H9 (cell line): ENCODE data around the gene VPS51. TPM values are rescaled to one million over a fixed set of nuclear protein-coding genes. Genes with fewer than 3 reads are reported as not detected.
A peak's percentile ranks its signal among the peaks of the same experiment; 100 is the strongest.

ENCODE experiments used
- DNase-seq: peaks from one replicate; pipeline ENCODE4 v3.0.0-alpha.2; 2017
- H2AFZ ChIP-seq: one replicate; pipeline ENCODE4 v1.6.1; 2013; ENCODE audit warnings: mild to moderate bottlenecking, low read length, control low read depth, moderate library complexity
- H2AK5ac ChIP-seq: 2 replicates; pipeline ENCODE4 v1.6.1; 2013; ENCODE audit warnings: low read length, control low read depth, mixed read lengths; ENCODE audit not compliant: insufficient read length
- H2BK120ac ChIP-seq: one replicate; pipeline ENCODE4 v1.6.1; 2013; ENCODE audit warnings: low read depth, mild to moderate bottlenecking, low read length, control low read depth, inconsistent platforms; ENCODE audit not compliant: poor library complexity, severe bottlenecking
- H2BK12ac ChIP-seq: 2 replicates; pipeline ENCODE4 v1.6.1; 2013; ENCODE audit warnings: low read length, control low read depth, mixed read lengths, low read depth; ENCODE audit not compliant: insufficient read length
- H2BK15ac ChIP-seq: 2 replicates; pipeline ENCODE4 v1.6.1; 2013; ENCODE audit warnings: low read depth, low read length, control low read depth
- H2BK20ac ChIP-seq: one replicate; pipeline ENCODE4 v1.6.1; 2013; ENCODE audit warnings: low read depth, mild to moderate bottlenecking, low read length, control low read depth, inconsistent platforms; ENCODE audit not compliant: poor library complexity, severe bottlenecking
- H2BK5ac ChIP-seq: 2 replicates; pipeline ENCODE4 v1.6.1; 2013; ENCODE audit warnings: low read length, control low read depth, mixed read lengths; ENCODE audit not compliant: insufficient read length
- H3K14ac ChIP-seq: 2 replicates; pipeline ENCODE4 v1.6.1; 2013; ENCODE audit warnings: low read length, control low read depth; ENCODE audit not compliant: insufficient read depth
- H3K18ac ChIP-seq: 2 replicates; pipeline ENCODE4 v1.6.1; 2013; ENCODE audit warnings: low read depth, mild to moderate bottlenecking, mixed read lengths, low read length, control low read depth; ENCODE audit not compliant: insufficient read length
- H3K23ac ChIP-seq: 2 replicates; pipeline ENCODE4 v1.6.1; 2013; ENCODE audit warnings: low read length, control low read depth, mixed read lengths, low read depth; ENCODE audit not compliant: insufficient read length
- H3K23me2 ChIP-seq: 2 replicates; pipeline ENCODE4 v1.6.1; 2013; ENCODE audit warnings: low read depth, mild to moderate bottlenecking, mixed read lengths, low read length, control low read depth; ENCODE audit not compliant: insufficient read length, poor library complexity, severe bottlenecking
- H3K27ac ChIP-seq: 2 replicates; pipeline ENCODE4 v1.5.1; 2013; ENCODE audit warnings: low read length, control low read depth, mixed read lengths, low read depth; ENCODE audit not compliant: insufficient read length
- H3K27me3 ChIP-seq: 2 replicates; pipeline ENCODE4 v1.6.1; 2013; ENCODE audit warnings: low read length, control low read depth, inconsistent platforms; ENCODE audit not compliant: insufficient read depth
- H3K4ac ChIP-seq: 2 replicates; pipeline ENCODE4 v1.6.1; 2013; ENCODE audit warnings: low read depth, mild to moderate bottlenecking, control low read depth, inconsistent platforms, low read length, moderate library complexity
- H3K4me1 ChIP-seq: 2 replicates; pipeline ENCODE4 v1.6.1; 2013; ENCODE audit warnings: low read length, control low read depth, inconsistent platforms; ENCODE audit not compliant: insufficient read depth
- H3K4me2 ChIP-seq: 2 replicates; pipeline ENCODE4 v1.6.1; 2013; ENCODE audit warnings: low read length, control low read depth, mixed read lengths; ENCODE audit not compliant: insufficient read length, insufficient read depth
- H3K56ac ChIP-seq: 2 replicates; pipeline ENCODE4 v1.6.1; 2013; ENCODE audit warnings: low read depth, mild to moderate bottlenecking, mixed read lengths, low read length, control low read depth; ENCODE audit not compliant: insufficient read length
- H3K79me1 ChIP-seq: 2 replicates; pipeline ENCODE4 v1.6.1; 2013; ENCODE audit warnings: low read depth, mild to moderate bottlenecking, moderate library complexity, low read length, control low read depth, inconsistent platforms; ENCODE audit not compliant: insufficient read depth, poor library complexity, severe bottlenecking
- H3K79me2 ChIP-seq: 2 replicates; pipeline ENCODE4 v1.6.1; 2013; ENCODE audit warnings: low read length, control low read depth, inconsistent platforms; ENCODE audit not compliant: insufficient read depth
- H3K9ac ChIP-seq: 2 replicates; pipeline ENCODE4 v1.6.1; 2013; ENCODE audit warnings: low read length, control low read depth, mixed read lengths; ENCODE audit not compliant: insufficient read length; ENCODE audit errors: extremely low read depth
- H3K9me3 ChIP-seq: one replicate; pipeline ENCODE4 v1.6.1; 2013; ENCODE audit warnings: low read depth, low read length, inconsistent platforms; ENCODE audit not compliant: control insufficient read depth
- H3T11ph ChIP-seq: one replicate; pipeline ENCODE4 v1.6.1; 2013; ENCODE audit warnings: mild to moderate bottlenecking, low read length, control low read depth, inconsistent platforms
- H4K20me1 ChIP-seq: one replicate; pipeline ENCODE4 v1.6.1; 2013; ENCODE audit not compliant: control insufficient read depth, insufficient read length, insufficient read depth
- H4K5ac ChIP-seq: 2 replicates; pipeline ENCODE4 v1.6.1; 2013; ENCODE audit warnings: low read depth, mild to moderate bottlenecking, mixed read lengths, low read length, control low read depth; ENCODE audit not compliant: insufficient read length
- H4K8ac ChIP-seq: replicated peaks from 2 replicates; pipeline ENCODE4 v1.6.1; 2013; ENCODE audit warnings: low read length, control low read depth, mixed read lengths, low read depth; ENCODE audit not compliant: insufficient read length
- H4K91ac ChIP-seq: 2 replicates; pipeline ENCODE4 v1.6.1; 2013; ENCODE audit warnings: low read depth, mild to moderate bottlenecking, moderate library complexity, mixed read lengths, low read length, control low read depth; ENCODE audit not compliant: insufficient read length
- H3K27ac Mint-ChIP-seq, 3 experiments: 2 replicates in 2 of 3; 3 replicates in 1 of 3; pipeline ENCODE4 v1.8.0; 2020 to 2021; ENCODE audit warnings: mixed read lengths in 3 of 3, mild to moderate bottlenecking in 1 of 3, moderate library complexity in 1 of 3
- H3K27me3 Mint-ChIP-seq: 2 replicates; pipeline ENCODE4 v1.8.0; 2021; ENCODE audit warnings: low read depth, mild to moderate bottlenecking, moderate library complexity, mixed read lengths
- H3K36me3 Mint-ChIP-seq, 3 experiments: 2 replicates in 2 of 3; 3 replicates in 1 of 3; pipeline ENCODE4 v1.8.0; 2020 to 2021; ENCODE audit warnings: low read depth in 3 of 3, mixed read lengths in 3 of 3; ENCODE audit not compliant: insufficient read depth in 1 of 3
- H3K4me1 Mint-ChIP-seq, 2 experiments: 2 replicates each; pipeline ENCODE4 v1.8.0; 2020; ENCODE audit warnings: mixed read lengths in 2 of 2
- H3K4me3 Mint-ChIP-seq, 2 experiments: 2 replicates in 1 of 2; 3 replicates in 1 of 2; pipeline ENCODE4 v1.8.0; 2020 to 2021; ENCODE audit warnings: mild to moderate bottlenecking in 2 of 2, mixed read lengths in 2 of 2, moderate library complexity in 1 of 2
- H3K9me3 Mint-ChIP-seq, 2 experiments: 2 replicates in 1 of 2; 3 replicates in 1 of 2; pipeline ENCODE4 v1.8.0; 2020; ENCODE audit warnings: mild to moderate bottlenecking in 2 of 2, mixed read lengths in 2 of 2, moderate library complexity in 1 of 2
- WGBS: extraction: QIAGEN DNeasy Blood & Tissue Kit; methylation state at CpG from one replicate; pipeline ENCODE4 v1.1.7; 2013; ENCODE audit warnings: missing lambda C conversion rate, low lambda C conversion rate, mixed read lengths; ENCODE audit not compliant: insufficient read length; ENCODE audit errors: extremely low coverage; 5-methylcytosine and 5-hydroxymethylcytosine counted together
- total RNA-seq: library from RNA; stranded (reverse); gene quantifications from 2 replicates; pipeline ENCODE4 v1.2.1, GENCODE V29; 2021
- TF ChIP-seq, protein P1 (sequence below): fragments of 200-600 bp; sonication (generic); conservative IDR thresholded peaks from 3 replicates; pipeline ENCODE4 v1.8.0; 2021; ENCODE audit warnings: antibody characterized with exemption, mild to moderate bottlenecking

Gene VPS51
- total RNA-seq, 1 experiment from 2014 or later = 94.7 TPM

DNA sequence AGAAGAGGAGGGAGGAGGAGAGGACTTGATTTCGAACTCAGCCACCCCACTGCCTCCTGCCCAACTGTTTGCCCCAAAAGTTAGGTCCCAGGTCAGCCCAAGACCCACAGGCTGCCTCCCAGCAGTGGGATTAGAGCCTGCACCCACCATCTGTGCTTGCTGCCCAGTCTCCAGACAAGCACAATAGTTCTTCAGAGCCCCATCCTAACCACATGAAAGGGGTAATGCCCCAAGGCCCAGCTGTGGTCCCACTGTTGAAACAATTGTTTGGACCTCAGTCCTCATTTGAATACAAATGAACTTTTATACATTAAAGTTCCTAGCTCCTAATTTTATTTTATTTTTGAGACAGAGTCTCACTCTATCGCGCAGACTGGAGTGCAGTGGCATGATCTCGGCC, 5.4 kb upstream of the VPS51 start:
- no peak overlapping the region for H3K14ac ChIP-seq
- H3K4me2 ChIP-seq = no peak overlapping the region
- no CpG with 5 or more reads among the region's 4 CpGs for whole genome bisulfite sequencing
- no peak overlapping the region for H3K18ac ChIP-seq
- TF ChIP-seq, protein P1, sequence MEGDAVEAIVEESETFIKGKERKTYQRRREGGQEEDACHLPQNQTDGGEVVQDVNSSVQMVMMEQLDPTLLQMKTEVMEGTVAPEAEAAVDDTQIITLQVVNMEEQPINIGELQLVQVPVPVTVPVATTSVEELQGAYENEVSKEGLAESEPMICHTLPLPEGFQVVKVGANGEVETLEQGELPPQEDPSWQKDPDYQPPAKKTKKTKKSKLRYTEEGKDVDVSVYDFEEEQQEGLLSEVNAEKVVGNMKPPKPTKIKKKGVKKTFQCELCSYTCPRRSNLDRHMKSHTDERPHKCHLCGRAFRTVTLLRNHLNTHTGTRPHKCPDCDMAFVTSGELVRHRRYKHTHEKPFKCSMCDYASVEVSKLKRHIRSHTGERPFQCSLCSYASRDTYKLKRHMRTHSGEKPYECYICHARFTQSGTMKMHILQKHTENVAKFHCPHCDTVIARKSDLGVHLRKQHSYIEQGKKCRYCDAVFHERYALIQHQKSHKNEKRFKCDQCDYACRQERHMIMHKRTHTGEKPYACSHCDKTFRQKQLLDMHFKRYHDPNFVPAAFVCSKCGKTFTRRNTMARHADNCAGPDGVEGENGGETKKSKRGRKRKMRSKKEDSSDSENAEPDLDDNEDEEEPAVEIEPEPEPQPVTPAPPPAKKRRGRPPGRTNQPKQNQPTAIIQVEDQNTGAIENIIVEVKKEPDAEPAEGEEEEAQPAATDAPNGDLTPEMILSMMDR = no peak
- H2AK5ac ChIP-seq = no peak overlapping the region
- H3K4me1 Mint-ChIP-seq = peaks cover 1 to 2% of the 10 kb centered on the region in 2 experiments; a peak in 3 of 4 replicates
- no peak overlapping the region for H2BK20ac ChIP-seq
- H3K9me3 ChIP-seq = no peaks in the 10 kb centered on the region
- H3K79me1 ChIP-seq = no peaks in the 10 kb centered on the region
- no peak overlapping the region for H2BK12ac ChIP-seq
- H3K56ac ChIP-seq = no peak overlapping the region
- peaks cover 3 to 37% (median 34%) of the 10 kb centered on the region in 3 experiments for H3K36me3 Mint-ChIP-seq
- H2BK15ac ChIP-seq = no peak overlapping the region
- H3T11ph ChIP-seq = no peak overlapping the region
- H3K27ac ChIP-seq = no peak overlapping the region
- H3K4ac ChIP-seq = no peak overlapping the region
- no peak overlapping the region for H2BK120ac ChIP-seq
- DNase-seq = no peak
- H3K27me3 Mint-ChIP-seq = no peaks in the 10 kb centered on the region
- H4K91ac ChIP-seq = no peak overlapping the region
- H3K9ac ChIP-seq = peak overlapping the region; percentile 1
- H3K4me1 ChIP-seq = no peaks in the 10 kb centered on the region
- no peak overlapping the region for H2AFZ ChIP-seq
- H3K27me3 ChIP-seq = no peaks in the 10 kb centered on the region
- no peaks in the 10 kb centered on the region for H3K23me2 ChIP-seq
- no peak overlapping the region for H4K5ac ChIP-seq
- H3K27ac Mint-ChIP-seq = peak overlapping the region in 2 of 3 experiments; percentile 70 to 86; a peak in 2 of 7 replicates
- H4K20me1 ChIP-seq = no peaks in the 10 kb centered on the region
- no peak overlapping the region; a peak in 1 of 5 replicates for H3K4me3 Mint-ChIP-seq
- H3K79me2 ChIP-seq = no peaks in the 10 kb centered on the region
- H3K23ac ChIP-seq = no peak overlapping the region
- H2BK5ac ChIP-seq = no peak overlapping the region
- no peak overlapping the region for H4K8ac ChIP-seq
- no peaks in the 10 kb centered on the region for H3K9me3 Mint-ChIP-seq
